ENCODE data around the gene SLC17A9.

DNA sequence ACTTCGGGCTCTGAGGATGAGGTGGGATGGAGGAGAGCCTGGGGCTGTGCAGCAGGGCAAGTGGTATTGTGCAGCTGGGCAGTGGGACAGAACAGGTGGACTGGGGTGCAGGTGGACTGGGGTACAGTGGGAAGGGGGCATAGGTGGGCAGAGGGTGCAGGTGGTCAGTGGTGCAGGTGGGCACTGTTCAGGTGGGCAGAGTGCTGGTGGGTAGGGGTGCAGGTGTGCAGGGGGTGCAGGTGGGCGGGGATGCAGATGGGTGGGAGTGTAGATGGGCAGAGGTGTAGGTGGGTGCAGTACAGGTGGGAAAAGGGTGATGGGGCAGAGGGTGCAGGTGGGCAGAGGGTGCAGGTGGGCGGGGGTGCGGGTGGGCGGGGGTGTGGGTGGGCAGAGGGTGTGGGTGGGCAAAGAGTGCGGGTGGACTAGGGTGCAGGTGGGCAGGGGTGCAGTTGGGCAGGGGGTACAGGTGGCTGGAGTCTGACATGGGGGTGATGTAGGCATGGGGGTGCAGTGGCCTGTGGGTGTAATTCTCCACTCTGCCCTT is 33.8 kb downstream of the SLC17A9 start:
- TF ChIP-seq POLR2AphosphoS5 (IDR thresholded peaks at IDR 0.05; ENCODE audit: borderline replicate concordance, low read depth, low read length) (no peak), EZH2 (IDR thresholded peaks at IDR 0.05) (no peak), FOXP2 (optimal IDR thresholded peaks at IDR 0.05; ENCODE audit: control extremely low read depth, extremely low read length, insufficient read depth) (no peak)

Data from SK-N-MC (cell line).